Ovary (tissue), 9 donors: ENCODE measurements around the gene GLI3. TPM values are rescaled to one million over a fixed set of nuclear protein-coding genes. Genes with fewer than 3 reads are reported as not detected.

Source experiments
- DNase-seq, 5 donors: peaks; one replicate each; pipeline ENCODE4 v3.0.0-alpha.2; 2019 to 2020
- H3K27ac ChIP-seq, 2 donors: fragments of 200-600 bp; one replicate each; pipeline versions ENCODE4 v1.5.1 to v1.8.0; 2019 to 2022
- H3K27me3 ChIP-seq: fragments of 200-600 bp; one replicate; pipeline ENCODE4 v1.8.0; 2022
- H3K36me3 ChIP-seq: fragments of 200-600 bp; sonication (generic); one replicate; pipeline ENCODE4 v1.5.1; 2019
- H3K4me1 ChIP-seq: one replicate; pipeline ENCODE4 v1.8.1; 2013; ENCODE audit warnings: mild to moderate bottlenecking, moderate library complexity; ENCODE audit not compliant: insufficient read depth
- H3K4me3 ChIP-seq: fragments of 200-600 bp; sonication (generic); one replicate; pipeline ENCODE4 v1.5.1; 2017
- H3K9me3 ChIP-seq, 2 donors: fragments of 200-600 bp in 1 of 2; sonication (generic) in 1 of 2; one replicate each; pipeline versions ENCODE4 v1.5.1 to v1.8.1; 2013 to 2019; ENCODE audit warnings: mild to moderate bottlenecking in 1 of 2, moderate library complexity in 1 of 2
- EP300 ChIP-seq: sonication (generic); formaldehyde crosslinking; IDR thresholded peaks from one replicate; pipeline ENCODE4 v1.6.1; 2017; ENCODE audit warnings: antibody characterized with exemption
- POLR2A ChIP-seq: fragments of 450-650 bp; IDR thresholded peaks from one replicate; pipeline ENCODE4 v1.6.1; 2017; ENCODE audit warnings: antibody characterized with exemption, mild to moderate bottlenecking, moderate library complexity
- WGBS, 3 donors: extraction: QIAGEN DNeasy Blood & Tissue Kit in 1 of 3; methylation state at CpG; one replicate each; pipeline versions ENCODE4 v1.1.5 to v1.1.7; 2013 to 2017; 5-methylcytosine and 5-hydroxymethylcytosine counted together
- intact Hi-C, 4 donors: fragments of 100-400 bp; cut with DNase I; formaldehyde crosslinking; loops; one replicate each; pipeline versions ENCODE4 v1.11.0 to v1.15.1; 2022 to 2023
- polyA plus RNA-seq, 2 donors: library from polyadenylated mRNA; stranded (reverse); fragments of 200-250 nt in 1 of 2; fragments of 350-450 nt in 1 of 2; fragmentation: Illumina TruSeq in 1 of 2; extraction: RNeasy Lipid Tissue Mini Kit (QIAGEN cat#74804) in 1 of 2; gene quantifications; one replicate each; pipeline ENCODE4 v1.2.3, GENCODE V29; 2013 to 2014
- total RNA-seq, 7 donors: library from RNA; depleted of rRNA in 2 of 7; stranded (reverse); fragments of >200 nt in 2 of 7; fragmentation: NEBNext Ultra II Directional in 3 of 7; extraction: Animal tissue kit (Norgen Biotek cat#: 25700) in 3 of 7; gene quantifications; one replicate each; pipeline versions ENCODE4 v1.1.0 to v1.2.4, GENCODE V29; 2016 to 2023
- TF ChIP-seq, protein P1 (sequence below), 3 donors: fragments of 450-650 bp in 2 of 3; fragments of 200-600 bp in 1 of 3; IDR thresholded peaks; one replicate each; pipeline versions ENCODE4 v1.5.1 to v1.8.0; 2016 to 2022; ENCODE audit warnings: antibody characterized with exemption in 3 of 3, mild to moderate bottlenecking in 1 of 3
- donor health status: DM: no; HTN: no; CAD: no; lungs with moderate emphysema.
- donor health status: DM: no; HTN: no; CAD: no.
- donor health status: Bipolar disorder and iron deficiency.
- donor health status: DM: yes; HTN: yes; CAD: no.
- donor health status: DM: no; HTN: no; CAD: no.
- donor health status: DM: yes; HTN: yes; CAD: no.

GLI3 gene
- total and polyA plus RNA-seq, 9 donors, result 9.5 to 67.1 (median 50.5) TPM

GRCh38 chr7:41918597-41918996, 318.4 kb downstream of the GLI3 start:
- H3K36me3 ChIP-seq, result no peaks in the 10 kb centered on the region
- no peak for DNase-seq
- H3K4me1 ChIP-seq, result no peaks in the 10 kb centered on the region
- H3K27ac ChIP-seq, result no peak overlapping the region
- TF ChIP-seq POLR2A (no peak), EP300 (no peak)
- TF ChIP-seq, protein P1, sequence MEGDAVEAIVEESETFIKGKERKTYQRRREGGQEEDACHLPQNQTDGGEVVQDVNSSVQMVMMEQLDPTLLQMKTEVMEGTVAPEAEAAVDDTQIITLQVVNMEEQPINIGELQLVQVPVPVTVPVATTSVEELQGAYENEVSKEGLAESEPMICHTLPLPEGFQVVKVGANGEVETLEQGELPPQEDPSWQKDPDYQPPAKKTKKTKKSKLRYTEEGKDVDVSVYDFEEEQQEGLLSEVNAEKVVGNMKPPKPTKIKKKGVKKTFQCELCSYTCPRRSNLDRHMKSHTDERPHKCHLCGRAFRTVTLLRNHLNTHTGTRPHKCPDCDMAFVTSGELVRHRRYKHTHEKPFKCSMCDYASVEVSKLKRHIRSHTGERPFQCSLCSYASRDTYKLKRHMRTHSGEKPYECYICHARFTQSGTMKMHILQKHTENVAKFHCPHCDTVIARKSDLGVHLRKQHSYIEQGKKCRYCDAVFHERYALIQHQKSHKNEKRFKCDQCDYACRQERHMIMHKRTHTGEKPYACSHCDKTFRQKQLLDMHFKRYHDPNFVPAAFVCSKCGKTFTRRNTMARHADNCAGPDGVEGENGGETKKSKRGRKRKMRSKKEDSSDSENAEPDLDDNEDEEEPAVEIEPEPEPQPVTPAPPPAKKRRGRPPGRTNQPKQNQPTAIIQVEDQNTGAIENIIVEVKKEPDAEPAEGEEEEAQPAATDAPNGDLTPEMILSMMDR (IDR thresholded peaks at IDR 0.05), result no peak
- WGBS, 3 donors, result 87 to 90% (median 88%) methylated on average over 5 of the region's 5 CpGs
- intact Hi-C loops, result no loop called here
- H3K4me3 ChIP-seq, result no peak overlapping the region
- H3K9me3 ChIP-seq, result no peaks in the 10 kb centered on the region
- no peaks in the 10 kb centered on the region for H3K27me3 ChIP-seq

GRCh38 chr7:41916450-41916927, 320.5 kb downstream of the GLI3 start:
- no peak overlapping the region for H3K4me3 ChIP-seq
- no peaks in the 10 kb centered on the region for H3K27me3 ChIP-seq
- TF ChIP-seq EP300, result no peak
- TF ChIP-seq POLR2A, result no peak
- TF ChIP-seq, protein P1 (IDR thresholded peaks at IDR 0.05), result no peak
- no peaks in the 10 kb centered on the region for H3K9me3 ChIP-seq
- intact Hi-C loops, result no loop called here
- no peak overlapping the region for H3K27ac ChIP-seq
- H3K36me3 ChIP-seq, result no peaks in the 10 kb centered on the region
- WGBS, 3 donors, result 33 to 58% (median 36%) methylated on average over 5 of the region's 5 CpGs
- no peaks in the 10 kb centered on the region for H3K4me1 ChIP-seq
- no peak for DNase-seq

- intact Hi-C loops, result no loop called here
- DNase-seq, result no peak
- H3K4me3 ChIP-seq, result no peak overlapping the region
- TF ChIP-seq, protein P1 (IDR thresholded peaks at IDR 0.05), result no peak
- TF ChIP-seq EP300 (no peak), POLR2A (no peak)
- H3K36me3 ChIP-seq, result no peaks in the 10 kb centered on the region
- no peaks in the 10 kb centered on the region for H3K9me3 ChIP-seq
- H3K4me1 ChIP-seq, result no peaks in the 10 kb centered on the region
- no peaks in the 10 kb centered on the region for H3K27me3 ChIP-seq
- WGBS, 3 donors, result 71 to 82% (median 79%) methylated on average over 1 of the region's 1 CpG
- no peak overlapping the region for H3K27ac ChIP-seq
Measured at GRCh38 chr7:41915871-41916270, 321.1 kb downstream of the GLI3 start.

GRCh38 chr7:41912851-41913567, 324.0 kb downstream of the GLI3 start:
- no peak for DNase-seq
- Histone ChIP-seq H3K27me3 (no peaks in the 10 kb centered on the region), H3K4me1 (no peaks in the 10 kb centered on the region), H3K36me3 (no peaks in the 10 kb centered on the region), H3K27ac (no peak overlapping the region), H3K9me3 (no peaks in the 10 kb centered on the region), H3K4me3 (no peak overlapping the region)
- TF ChIP-seq, protein P1 (IDR thresholded peaks at IDR 0.05), result no peak
- TF ChIP-seq POLR2A (no peak), EP300 (no peak)
- 79 to 82% (median 80%) methylated on average over 6 of the region's 6 CpGs for WGBS, 3 donors
- intact Hi-C loops, result no loop called here
